HG03108 (cell line): Measurements from ENCODE around the gene OGA.
"Not testable (repeated sequence)": the region's sequence is repeated elsewhere in the genome, so short reads cannot be mapped to it uniquely, and the experiment has no call there.

Source experiments
- ATAC-seq: cut with Tn5 transposase; IDR thresholded peaks from one replicate; pipeline ENCODE4 v1.9.1; 2021; ENCODE audit warnings: moderate library complexity; ENCODE audit not compliant: unreplicated experiment

Gene OGA

DNA sequence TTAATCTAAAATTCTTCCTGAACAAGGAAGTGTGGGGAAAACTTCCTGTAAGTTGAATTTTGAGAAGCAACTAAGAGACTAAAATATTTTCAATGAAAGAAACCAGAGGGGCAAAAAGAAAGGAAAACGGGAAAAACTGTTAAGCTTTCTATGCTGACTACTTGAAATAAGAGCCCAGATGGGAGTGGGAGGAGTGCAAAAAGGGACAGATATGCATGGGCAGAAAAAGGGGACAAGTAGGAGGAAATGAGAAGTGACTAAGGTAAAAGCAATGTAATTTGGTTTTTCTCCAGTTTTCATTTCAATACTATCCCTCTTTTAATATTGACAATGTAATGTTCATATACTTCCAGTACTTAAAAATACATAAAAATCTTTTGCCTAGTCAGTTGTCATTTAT, 11.1 kb downstream of the OGA start:
- no peak for ATAC-seq

DNA sequence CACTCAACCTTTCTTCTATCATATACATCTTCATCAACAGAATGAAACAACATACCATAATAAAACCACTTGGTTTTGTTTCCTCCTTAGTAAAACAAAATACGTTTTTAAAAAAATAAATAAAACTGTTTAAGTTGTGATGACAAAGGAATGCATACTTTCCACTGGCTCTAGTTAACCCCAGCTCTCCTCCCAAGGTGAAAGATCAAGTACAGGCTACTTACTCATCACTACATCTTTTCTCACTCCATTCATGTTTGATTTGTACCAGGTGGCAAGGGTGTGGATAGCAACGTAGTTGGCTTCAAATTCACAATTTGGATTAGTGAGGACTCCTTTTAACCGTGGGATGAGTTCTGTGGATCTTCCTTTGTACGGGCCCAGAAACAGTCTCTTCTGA, 14.7 kb downstream of the OGA start:
- ATAC-seq: no peak

DNA sequence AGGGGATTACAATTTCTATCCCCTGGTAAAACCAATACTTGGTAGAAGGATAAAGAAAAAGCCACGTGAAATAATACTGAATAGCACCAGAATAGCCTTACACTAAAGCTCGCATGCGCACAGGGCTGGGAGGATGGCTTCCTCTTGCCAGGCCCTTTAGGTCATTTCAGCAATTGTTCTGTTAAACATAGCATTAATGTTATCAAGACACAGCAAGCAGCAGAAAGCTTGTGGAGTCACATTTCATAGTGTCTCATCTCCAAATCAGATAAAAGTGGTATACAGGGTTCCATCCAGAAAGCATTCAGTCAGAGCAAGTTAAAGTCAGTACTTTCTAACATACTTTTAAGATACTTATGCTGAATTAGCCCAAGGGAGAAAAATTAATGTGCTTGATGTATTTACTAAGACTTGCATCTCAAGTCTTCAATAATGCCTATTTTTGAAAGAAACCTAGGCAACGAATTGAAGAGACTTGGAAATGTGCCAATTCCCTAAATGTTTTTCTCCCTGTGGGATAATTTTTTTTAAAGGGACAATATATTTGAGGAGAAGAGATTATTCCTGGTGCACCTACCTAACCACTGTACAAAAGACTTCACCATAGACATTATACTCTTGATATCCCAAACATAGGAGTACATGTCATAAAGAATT, 20.7 kb downstream of the OGA start:
- no peak for ATAC-seq

- ATAC-seq: no peak
These were observed 24.7 kb downstream of the OGA start for GRCh38 chr10:101793526-101793925.

GRCh38 chr10:101789686-101790085, 28.6 kb downstream of the OGA start:
- no peak for ATAC-seq

DNA sequence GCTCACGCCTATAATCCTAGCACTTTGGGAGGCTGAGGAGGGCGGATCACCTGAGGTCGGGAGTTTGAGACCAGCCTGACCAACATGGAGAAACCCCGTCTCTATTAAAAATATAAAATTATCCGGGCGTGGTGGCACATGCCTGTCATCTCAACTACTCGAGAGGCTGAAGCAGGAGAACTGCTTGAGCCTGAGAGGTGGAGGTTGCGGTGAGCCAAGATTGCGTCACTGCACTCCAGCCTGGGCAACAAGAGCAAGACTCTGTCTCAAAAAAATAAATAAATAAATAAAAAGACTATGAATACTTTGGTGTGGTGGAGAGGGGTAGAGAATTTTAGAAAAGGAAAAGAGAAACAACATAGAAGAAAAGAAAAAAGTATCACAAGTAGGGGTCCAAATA, 29.0 kb downstream of the OGA start:
- ATAC-seq: not testable (repeated sequence)

DNA sequence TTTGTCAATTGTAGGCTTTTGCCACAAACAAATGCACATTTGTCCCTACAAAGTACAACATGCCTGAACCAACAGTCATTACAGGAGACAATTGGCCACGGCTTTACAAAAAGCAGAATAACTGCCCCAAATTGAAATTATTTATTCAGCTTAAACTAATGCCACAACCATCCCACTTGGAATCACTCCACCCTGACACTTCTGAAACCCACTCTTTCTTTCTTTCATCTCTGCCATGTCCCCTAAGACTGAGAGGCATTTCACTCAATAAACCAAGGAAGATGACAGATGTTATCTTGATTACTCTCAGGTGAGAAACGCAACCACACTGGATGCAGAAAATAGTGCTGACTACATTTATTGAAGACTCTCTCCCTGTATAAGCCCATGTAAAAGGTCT, 32.4 kb downstream of the OGA start:
- ATAC-seq: no peak

GRCh38 chr10:101784558-101784957, 33.7 kb downstream of the OGA start:
- no peak for ATAC-seq

DNA sequence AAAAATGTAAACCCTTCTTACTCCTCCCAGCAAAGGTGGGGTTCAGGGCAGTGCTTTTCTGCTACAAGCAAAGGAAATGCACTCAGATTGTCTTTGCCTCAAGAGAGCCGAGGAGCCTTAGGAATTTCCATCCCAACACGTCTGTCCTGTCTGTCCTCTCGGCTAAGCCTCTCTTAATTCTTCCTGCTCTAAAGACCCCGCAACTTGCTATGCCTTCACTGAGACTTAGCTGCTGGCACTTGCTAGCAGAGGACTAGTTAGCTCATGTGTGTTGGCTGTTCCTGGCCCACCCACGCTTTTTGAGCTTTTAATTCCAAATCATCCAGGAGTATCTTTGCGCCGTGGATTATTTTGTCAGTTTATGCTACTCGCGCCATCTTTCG, 34.5 kb downstream of the OGA start:
- no peak for ATAC-seq

DNA sequence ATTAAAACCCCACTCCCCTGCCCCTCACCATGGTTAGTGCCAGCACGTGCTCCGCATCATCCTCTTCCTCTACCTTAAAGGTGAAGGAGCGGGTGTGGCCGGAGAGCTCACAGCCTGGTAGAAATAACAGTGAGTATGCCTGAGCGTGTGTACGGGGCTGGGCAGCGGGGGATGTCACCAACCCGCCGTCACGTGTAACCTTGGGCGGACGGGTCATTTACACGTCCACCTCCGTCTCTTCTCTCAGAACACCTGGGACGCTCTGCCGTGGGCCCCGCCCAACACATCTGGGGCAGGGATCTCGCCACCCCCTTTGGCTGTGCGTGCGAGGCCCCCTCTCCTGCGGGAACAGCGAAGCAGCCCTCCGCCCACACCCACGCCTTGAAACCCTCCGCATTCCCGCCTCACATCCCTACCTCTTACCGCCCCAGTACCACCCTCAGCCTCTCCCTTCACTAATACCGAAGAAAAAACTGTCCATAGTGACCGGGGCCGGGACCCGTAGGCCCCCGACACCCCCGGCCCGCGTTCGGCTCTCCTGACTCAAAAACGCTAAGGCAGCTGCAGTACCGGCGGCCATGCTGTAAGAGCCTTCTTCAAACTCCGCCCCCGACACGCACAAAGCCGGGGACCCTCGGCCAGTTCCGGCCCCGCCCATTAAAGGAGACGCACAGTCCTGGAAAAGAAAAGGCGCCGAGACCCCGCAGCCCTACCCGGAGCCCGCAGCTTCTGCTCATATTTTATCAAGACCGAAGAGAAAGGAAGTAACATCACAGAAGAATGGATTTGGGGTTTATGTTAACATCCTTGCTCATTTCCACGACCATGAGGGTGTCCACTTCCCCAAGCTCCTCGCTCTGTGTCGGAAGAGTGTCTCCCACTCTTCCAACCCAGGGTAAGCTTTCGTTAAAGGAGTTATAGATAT, 35.2 kb downstream of the OGA start, which contains the start of gene NPM3:
TSS of gene NPM3 (minus strand) at position 636 of the 925 bp plus-strand sequence. CDS start at position 580, 56 bp downstream.
- peak; percentile 68 for ATAC-seq

DNA sequence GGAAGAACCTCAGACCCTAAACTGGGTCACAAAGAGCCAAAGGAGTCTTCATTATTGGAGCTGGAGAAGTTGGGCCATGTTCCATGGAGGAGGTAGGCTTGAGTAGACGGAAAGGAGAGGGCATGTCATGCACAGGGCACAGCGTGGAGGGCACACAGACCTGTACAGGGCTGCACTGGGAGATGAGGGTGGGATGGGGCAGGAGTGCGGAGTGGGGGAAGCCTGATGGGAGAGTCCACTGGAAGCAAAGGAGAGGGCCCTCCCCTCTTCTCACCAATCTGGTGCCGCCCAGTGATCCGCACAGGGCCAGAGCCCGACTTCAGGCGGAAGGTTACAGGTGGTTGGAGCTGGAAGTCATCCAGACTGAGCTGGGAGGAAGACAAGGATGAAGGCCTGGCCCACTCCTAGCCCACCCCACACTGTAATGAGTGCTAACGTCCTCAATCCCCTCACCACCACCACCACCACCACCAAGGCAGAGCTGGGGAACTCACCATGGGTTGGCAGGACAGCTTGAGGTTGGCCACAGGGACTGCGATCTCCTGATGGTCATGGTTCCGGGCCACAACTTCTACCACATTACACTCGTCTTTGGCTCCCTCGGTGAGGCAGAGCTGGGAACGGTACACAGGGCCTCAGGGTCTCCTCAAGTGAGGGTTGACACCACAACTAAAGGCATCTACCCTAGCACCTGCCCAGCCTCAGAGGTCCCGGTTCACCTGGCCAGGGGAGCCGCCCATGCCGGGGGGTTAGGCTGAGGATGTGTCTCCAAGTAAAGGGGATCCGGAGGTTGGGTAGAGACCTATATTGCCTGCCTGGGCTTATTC, 36.0 kb downstream of the OGA start:
- no peak for ATAC-seq

DNA sequence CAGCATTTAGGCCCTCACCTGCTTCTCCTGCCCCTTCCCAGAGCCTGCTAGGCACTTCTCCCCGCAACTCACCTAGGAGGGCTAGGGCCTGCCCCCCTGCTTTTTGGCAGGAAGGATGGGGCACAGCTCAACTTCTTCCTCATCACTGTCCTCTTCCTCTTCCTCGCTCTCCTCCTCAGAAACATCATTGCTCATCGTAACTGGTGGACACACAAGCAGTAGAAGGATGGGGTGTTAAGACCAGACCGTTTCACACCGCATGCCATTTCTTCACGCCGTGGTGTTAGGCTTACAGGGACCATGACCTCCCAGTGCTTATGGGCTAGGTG, 36.6 kb downstream of the OGA start:
- ATAC-seq: no peak

- no peak for ATAC-seq
These were observed 37.2 kb downstream of the OGA start for GRCh38 chr10:101780818-101781654.

DNA sequence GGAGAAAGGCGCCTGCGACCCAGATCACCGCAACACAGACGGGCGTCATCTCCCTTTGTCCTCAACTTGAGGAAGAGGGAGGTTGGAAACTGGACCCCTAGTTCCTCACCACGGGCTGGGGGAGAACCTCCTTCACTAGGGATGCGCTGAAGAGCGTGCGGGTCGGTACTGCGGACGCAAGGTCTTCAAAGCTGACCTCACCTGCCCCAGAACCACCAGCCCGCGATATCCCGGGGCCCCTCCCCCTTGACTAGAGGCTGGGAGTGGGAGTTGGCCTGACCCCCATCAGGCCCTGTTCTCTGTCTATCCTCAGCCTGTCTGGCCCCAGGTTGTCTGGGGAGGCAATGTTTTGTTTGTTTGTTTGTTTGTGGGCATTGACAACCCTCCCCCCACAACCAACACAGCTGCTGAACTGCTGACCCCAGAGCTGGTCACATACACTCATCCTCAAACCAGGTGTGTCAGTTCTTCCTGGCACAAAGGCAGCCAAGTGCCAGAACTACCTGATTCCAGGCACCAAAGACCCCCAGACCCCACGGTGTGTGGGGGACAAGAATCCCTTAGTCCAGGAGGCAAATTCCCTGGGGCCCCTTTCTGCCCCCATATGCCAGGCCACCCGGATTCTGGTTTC, 37.9 kb downstream of the OGA start:
- no peak for ATAC-seq

DNA sequence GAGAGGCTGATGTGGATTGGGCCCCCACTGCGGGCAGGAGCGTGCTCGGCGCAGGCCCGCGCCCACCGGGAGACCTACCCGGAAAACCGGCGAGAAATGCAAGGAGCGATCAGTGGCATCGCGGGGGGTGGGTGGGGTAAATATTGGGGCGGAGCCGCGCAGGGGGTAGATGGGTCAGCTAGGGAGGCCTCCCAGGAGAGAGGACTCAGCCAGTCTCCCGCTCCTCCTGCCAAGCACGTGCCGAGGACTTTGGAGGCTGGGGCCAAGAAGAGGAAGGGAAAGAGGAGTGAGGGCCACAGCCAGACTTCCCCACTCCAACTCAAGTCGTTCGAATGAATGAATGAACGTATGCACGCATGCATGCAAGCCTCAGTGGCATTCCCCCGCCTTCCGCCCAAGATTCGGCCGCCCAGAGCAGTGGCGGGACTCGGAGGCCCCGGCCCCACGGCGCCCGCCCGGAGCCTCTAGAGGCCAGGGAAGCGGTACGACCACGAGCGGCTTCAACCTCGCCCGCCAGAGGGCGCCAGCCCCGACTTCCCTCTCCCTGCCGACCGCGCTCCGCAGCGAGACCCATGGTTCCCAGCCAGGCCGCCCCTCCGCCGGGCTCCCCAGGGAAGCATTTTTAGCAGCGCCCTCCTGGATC, 38.6 kb downstream of the OGA start:
- peak; percentile 40 for ATAC-seq

- no peak for ATAC-seq
These were observed 39.3 kb downstream of the OGA start for GRCh38 chr10:101778781-101779543.

DNA sequence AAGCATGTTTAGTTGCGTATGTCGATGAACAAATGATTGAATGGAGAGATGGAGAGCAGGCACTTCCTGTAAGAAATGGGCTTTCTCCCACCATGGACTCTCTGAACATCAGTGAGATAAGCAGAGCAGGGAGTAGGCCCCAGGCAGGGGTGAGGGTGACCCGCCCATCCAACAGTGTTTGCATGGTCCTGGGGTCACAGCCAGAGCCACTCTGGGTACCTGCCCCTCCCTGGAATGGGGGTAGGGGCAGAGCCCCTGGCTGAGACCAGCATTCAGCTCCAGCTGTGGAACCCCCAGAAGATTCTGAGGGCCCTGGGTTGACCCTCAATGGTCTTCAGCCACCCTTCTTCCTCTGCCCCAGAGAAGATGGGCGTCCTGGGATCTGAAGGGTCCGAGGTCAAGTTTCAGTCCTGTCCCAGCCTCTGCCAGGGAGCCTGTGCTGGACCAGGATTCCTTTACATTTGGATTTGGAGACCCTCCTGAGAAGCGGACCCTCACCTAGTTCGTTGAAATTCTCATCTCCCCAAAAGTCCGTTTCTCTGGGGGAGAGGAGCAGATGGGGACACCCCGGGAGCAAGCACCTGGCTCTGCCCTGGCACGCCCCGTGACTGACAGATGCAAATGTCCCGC, 40.0 kb downstream of the OGA start:
- ATAC-seq: no peak

GRCh38 chr10:101777619-101778145, 40.6 kb downstream of the OGA start:
- no peak for ATAC-seq
